ENCODE data around the gene PSEN1.

GRCh38 chr14:73255005-73255400 lies 118.7 kb downstream of the PSEN1 start:
- TF ChIP-seq CTCF (IDR thresholded peaks at IDR 0.05; ENCODE audit: insufficient read depth, low read length) (no peak), POLR2AphosphoS5 (IDR thresholded peaks at IDR 0.05; ENCODE audit: low read depth) (no peak), GABPA (IDR thresholded peaks at IDR 0.05; ENCODE audit: low read depth) (no peak)

All from HL-60 (cell line).